H1 (cell line): ENCODE measurements around the gene GRIK2. TPM values are rescaled to one million over a fixed set of nuclear protein-coding genes. Genes with fewer than 3 reads are reported as not detected.

Experiments
- CTCF ChIA-PET: fragments of 300-600 bp; sonication (Branson Sonifier 250); formaldehyde crosslinking; loops from one replicate; lab custom pipeline; 2021; ENCODE audit not compliant: partially characterized antibody; lab: Charles Lee
- POLR2A ChIA-PET: fragments of 300-600 bp; sonication (Branson Sonifier 250); formaldehyde crosslinking; loops from one replicate; lab custom pipeline; 2021; ENCODE audit warnings: inconsistent platforms; ENCODE audit not compliant: partially characterized antibody; lab: Charles Lee
- DNase-seq, 2 experiments: peaks; one replicate each; pipeline versions ENCODE4 v3.0.0 to v3.0.0-alpha.2; 2010 to 2022; ENCODE audit warnings: low spot score in 2 of 2, low read depth in 1 of 2, mixed read lengths in 1 of 2
- FAIRE-seq: peaks from 2 replicates; lab custom pipeline; 2011; peaks lifted over from hg19 to GRCh38; lab: Jason Lieb, UNC
- H2AFZ ChIP-seq: 2 replicates; pipeline ENCODE4 v1.8.1; 2012; ENCODE audit warnings: low read length, inconsistent platforms
- H2AK5ac ChIP-seq: 2 replicates; pipeline ENCODE4 v1.6.1; 2013; ENCODE audit warnings: low read depth, low read length
- H2BK120ac ChIP-seq: replicated peaks from 2 replicates; pipeline ENCODE3; 2013; ENCODE audit warnings: low read depth, low read length, inconsistent platforms
- H2BK12ac ChIP-seq: 2 replicates; pipeline ENCODE4 v1.6.1; 2013; ENCODE audit warnings: low read depth, low read length
- H2BK15ac ChIP-seq: 2 replicates; pipeline ENCODE4 v1.6.1; 2013; ENCODE audit warnings: low read length
- H2BK20ac ChIP-seq: 2 replicates; pipeline ENCODE4 v1.6.1; 2013; ENCODE audit warnings: low read length
- H2BK5ac ChIP-seq: 2 replicates; pipeline ENCODE4 v1.6.1; 2013; ENCODE audit warnings: low read depth, low read length
- H3K14ac ChIP-seq: 2 replicates; pipeline ENCODE4 v1.6.1; 2013; ENCODE audit warnings: inconsistent platforms; ENCODE audit not compliant: insufficient read length
- H3K18ac ChIP-seq: 2 replicates; pipeline ENCODE4 v1.6.1; 2013; ENCODE audit warnings: low read length; ENCODE audit errors: extremely low read depth
- H3K23ac ChIP-seq: 2 replicates; pipeline ENCODE4 v1.6.1; 2013; ENCODE audit warnings: inconsistent platforms; ENCODE audit not compliant: insufficient read length
- H3K23me2 ChIP-seq: 2 replicates; pipeline ENCODE4 v1.6.1; 2013; ENCODE audit warnings: low read depth, low read length
- H3K27ac ChIP-seq: 2 replicates; pipeline ENCODE4 v1.6.1; 2011; ENCODE audit warnings: low read depth, low read length, inconsistent platforms
- H3K27me3 ChIP-seq, 4 experiments: replicated peaks in 1 of 4; 1 replicate in 1 of 4; 2 replicates in 3 of 4; pipeline versions ENCODE4 v1.6.1 to v1.8.1; 2011 to 2013; ENCODE audit warnings: low read length in 3 of 4, mild to moderate bottlenecking in 3 of 4, inconsistent platforms in 2 of 4, mixed read lengths in 2 of 4, moderate library complexity in 1 of 4; ENCODE audit not compliant: control insufficient read depth in 3 of 4, insufficient read depth in 3 of 4; ENCODE audit errors: extremely low read depth in 1 of 4
- H3K36me3 ChIP-seq, 4 experiments: 2 replicates each; pipeline versions ENCODE4 v1.6.1 to v1.8.1; 2011 to 2013; ENCODE audit warnings: mild to moderate bottlenecking in 4 of 4, low read length in 3 of 4, moderate library complexity in 2 of 4, control low read depth in 1 of 4, inconsistent platforms in 1 of 4; ENCODE audit not compliant: insufficient read depth in 4 of 4, control insufficient read depth in 2 of 4
- H3K4ac ChIP-seq: replicated peaks from 2 replicates; pipeline ENCODE3; 2013; ENCODE audit warnings: low read length, low read depth, mixed read lengths, inconsistent platforms; ENCODE audit not compliant: insufficient read length
- H3K4me1 ChIP-seq, 4 experiments: replicated peaks in 1 of 4; 1 replicate in 1 of 4; 2 replicates in 3 of 4; pipeline versions ENCODE4 v1.6.1 to v1.8.1; 2011 to 2013; ENCODE audit warnings: low read length in 3 of 4, inconsistent platforms in 2 of 4, mixed read lengths in 1 of 4; ENCODE audit not compliant: insufficient read depth in 4 of 4, control insufficient read depth in 3 of 4
- H3K4me2 ChIP-seq, 2 experiments: 2 replicates each; pipeline versions ENCODE4 v1.6.1 to v1.8.1; 2011 to 2013; ENCODE audit warnings: low read depth in 2 of 2, low read length in 2 of 2, control low read depth in 1 of 2, inconsistent platforms in 1 of 2, mild to moderate bottlenecking in 1 of 2; ENCODE audit not compliant: insufficient read depth in 1 of 2
- H3K4me3 ChIP-seq, 4 experiments: fragments of 200-600, 300-600 bp in 1 of 4; sonication (generic), shearing (Covaris generic), sonication (Bioruptor Twin) in 1 of 4; 2 replicates each; pipeline versions ENCODE4 v1.5.1 to v1.8.1; 2011 to 2016; ENCODE audit warnings: low read length in 4 of 4, low read depth in 3 of 4, control low read depth in 2 of 4, inconsistent platforms in 2 of 4, mild to moderate bottlenecking in 2 of 4, mixed read lengths in 1 of 4, moderate library complexity in 1 of 4; ENCODE audit not compliant: insufficient read depth in 2 of 4; ENCODE audit errors: extremely low read depth in 1 of 4
- H3K56ac ChIP-seq: replicated peaks from 2 replicates; pipeline ENCODE3; 2013; ENCODE audit warnings: low read depth, mild to moderate bottlenecking, mixed read lengths, low read length, inconsistent platforms; ENCODE audit not compliant: insufficient read length
- H3K79me1 ChIP-seq: 2 replicates; pipeline ENCODE4 v1.6.1; 2013; ENCODE audit warnings: low read depth, low read length, control low read depth
- H3K79me2 ChIP-seq, 2 experiments: 2 replicates each; pipeline versions ENCODE4 v1.6.1 to v1.8.1; 2012 to 2013; ENCODE audit warnings: low read length in 2 of 2, mild to moderate bottlenecking in 2 of 2, inconsistent platforms in 1 of 2; ENCODE audit not compliant: insufficient read depth in 2 of 2, control insufficient read depth in 1 of 2
- H3K9ac ChIP-seq, 4 experiments: replicated peaks in 1 of 4; 1 replicate in 1 of 4; 2 replicates in 3 of 4; pipeline versions ENCODE4 v1.6.1 to v1.8.1; 2011 to 2013; ENCODE audit warnings: low read depth in 3 of 4, low read length in 3 of 4, control low read depth in 2 of 4, mild to moderate bottlenecking in 2 of 4, moderate library complexity in 2 of 4, inconsistent platforms in 1 of 4; ENCODE audit errors: extremely low read depth in 1 of 4
- H3K9me3 ChIP-seq, 2 experiments: 2 replicates each; pipeline versions ENCODE4 v1.6.1 to v1.8.1; 2012 to 2013; ENCODE audit warnings: mild to moderate bottlenecking in 2 of 2, moderate library complexity in 2 of 2, control low read depth in 1 of 2, inconsistent platforms in 1 of 2, low read depth in 1 of 2, low read length in 1 of 2, mixed read lengths in 1 of 2; ENCODE audit not compliant: insufficient read depth in 2 of 2
- H4K20me1 ChIP-seq, 2 experiments: replicated peaks in 1 of 2; 2 replicates each; pipeline versions ENCODE3 to v1.8.1; 2011 to 2013; ENCODE audit warnings: inconsistent platforms in 2 of 2, low read length in 2 of 2, mild to moderate bottlenecking in 1 of 2; ENCODE audit not compliant: insufficient read depth in 2 of 2, control insufficient read depth in 1 of 2
- H4K5ac ChIP-seq: 2 replicates; pipeline ENCODE4 v1.6.1; 2013; ENCODE audit warnings: low read length, low read depth, mixed read lengths, inconsistent platforms; ENCODE audit not compliant: insufficient read length
- H4K8ac ChIP-seq: 2 replicates; pipeline ENCODE4 v1.8.0; 2013; ENCODE audit warnings: mild to moderate bottlenecking, moderate library complexity, low read length, inconsistent platforms; ENCODE audit not compliant: insufficient read depth; ENCODE audit errors: extremely low read depth
- H4K91ac ChIP-seq: replicated peaks from 2 replicates; pipeline ENCODE3; 2013; ENCODE audit warnings: low read length, mixed read lengths, inconsistent platforms; ENCODE audit not compliant: insufficient read length
- EP300 ChIP-seq, 2 experiments: IDR thresholded peaks; 1 replicate in 1 of 2; 2 replicates in 1 of 2; pipeline ENCODE4 v1.6.1; 2011 to 2012; ENCODE audit warnings: low read depth in 2 of 2, low read length in 2 of 2, mild to moderate bottlenecking in 2 of 2, borderline replicate concordance in 1 of 2, inconsistent platforms in 1 of 2, moderate library complexity in 1 of 2
- RXRA ChIP-seq: IDR thresholded peaks from 2 replicates; pipeline ENCODE4 v1.6.1; 2011; ENCODE audit warnings: low read depth, mild to moderate bottlenecking, low read length, moderate library complexity; ENCODE audit not compliant: insufficient read depth
- WGBS, 2 experiments: shearing (Covaris generic) in 1 of 2; methylation state at CpG; one replicate each; pipeline versions ENCODE4 v1.1.6 to v1.1.7; 2013 to 2015; ENCODE audit warnings: low lambda C conversion rate in 2 of 2, mixed read lengths in 2 of 2, inconsistent platforms in 1 of 2, low coverage in 1 of 2, missing lambda C conversion rate in 1 of 2; ENCODE audit not compliant: insufficient replicate concordance in 2 of 2, insufficient coverage in 1 of 2, insufficient read length in 1 of 2; ENCODE audit errors: extremely low coverage in 1 of 2, missing lambda C conversion rate in 1 of 2; 5-methylcytosine and 5-hydroxymethylcytosine counted together
- polyA plus RNA-seq, 7 experiments: library from polyadenylated mRNA; depleted of rRNA in 3 of 7; stranded (reverse) in 5 of 7; unstranded in 2 of 7; fragments of >200 nt in 5 of 7; fragments of 200-250 nt in 2 of 7; gene quantifications; 1 replicate in 5 of 7; 2 replicates in 1 of 7; 4 replicates in 1 of 7; pipeline versions ENCODE4 v1.2.1 to v1.2.3, GENCODE V29; 2011 to 2013; ENCODE audit warnings: missing spikeins in 2 of 7, mixed read lengths in 2 of 7
- total RNA-seq: library from RNA; stranded (reverse); fragmentation: NEBNext Ultra II Directional; extraction: Animal tissue kit (Norgen Biotek cat#: 25700); gene quantifications from 2 replicates; pipeline ENCODE4 v1.2.1, GENCODE V29; 2021
- TF ChIP-seq, protein P1 (sequence below): IDR thresholded peaks from 2 replicates; pipeline ENCODE4 v1.6.1; 2011; ENCODE audit warnings: low read depth, mild to moderate bottlenecking, low read length; ENCODE audit not compliant: insufficient read depth

Gene GRIK2
- total and polyA plus RNA-seq, 2 of the 8 experiments (the other 6 are each of a cell fraction or from before 2014, with no cell fraction given), result 1.8 to 2.2 TPM

GRCh38 chr6:101845172-101845571 lies 451.7 kb downstream of the GRIK2 start:
- no peaks in the 10 kb centered on the region for H3K79me1 ChIP-seq
- no peak overlapping the region for H4K91ac ChIP-seq
- no peaks in the 10 kb centered on the region for H4K20me1 ChIP-seq
- H2AFZ ChIP-seq, result no peak overlapping the region
- H2BK20ac ChIP-seq, result no peak overlapping the region
- H3K4me1 ChIP-seq, result peaks cover 0 to 13% (median 5%) of the 10 kb centered on the region in 4 experiments; a peak in 4 of 7 replicates
- no peak overlapping the region for H2BK120ac ChIP-seq
- H3K18ac ChIP-seq, result no peak overlapping the region
- no peak overlapping the region for H4K8ac ChIP-seq
- H3K23ac ChIP-seq, result no peak overlapping the region
- no peak overlapping the region for H2AK5ac ChIP-seq
- H3K14ac ChIP-seq, result no peak overlapping the region
- H3K79me2 ChIP-seq, result no peaks in the 10 kb centered on the region
- no peaks in the 10 kb centered on the region for H3K9me3 ChIP-seq
- H3K9ac ChIP-seq, result no peak overlapping the region
- H3K4ac ChIP-seq, result no peak overlapping the region
- no peak overlapping the region for H3K4me2 ChIP-seq
- no peaks in the 10 kb centered on the region for H3K23me2 ChIP-seq
- ChIA-PET CTCF (no interaction called here), POLR2A (no interaction called here)
- FAIRE-seq (no peak), DNase-seq (no peak)
- no peak overlapping the region for H2BK15ac ChIP-seq
- no peak overlapping the region for H2BK5ac ChIP-seq
- no peaks in the 10 kb centered on the region for H3K27me3 ChIP-seq
- H3K27ac ChIP-seq, result no peak overlapping the region
- TF ChIP-seq RXRA, result no peak
- TF ChIP-seq EP300 (IDR thresholded peaks at IDR 0.05; ENCODE audit: borderline replicate concordance in 1 of 2, low read depth in 2 of 2, low read length in 2 of 2), result no peak
- TF ChIP-seq, protein P1, sequence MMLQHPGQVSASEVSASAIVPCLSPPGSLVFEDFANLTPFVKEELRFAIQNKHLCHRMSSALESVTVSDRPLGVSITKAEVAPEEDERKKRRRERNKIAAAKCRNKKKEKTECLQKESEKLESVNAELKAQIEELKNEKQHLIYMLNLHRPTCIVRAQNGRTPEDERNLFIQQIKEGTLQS, result no peak
- TF ChIP-seq, all 59 proteins: peak for 0
- H3K4me3 ChIP-seq, result no peak overlapping the region
- no peak overlapping the region for H3K56ac ChIP-seq
- whole genome bisulfite sequencing, 2 experiments, result 3% methylated on average over 2 of the region's 2 CpGs; no CpG with 5 or more reads in 1 of the 2 experiments
- no peaks in the 10 kb centered on the region for H3K36me3 ChIP-seq
- H4K5ac ChIP-seq, result no peak overlapping the region
- no peak overlapping the region for H2BK12ac ChIP-seq
